Activated CD8-positive, alpha-beta T cell treated with anti-CD3 and anti-CD28 coated beads for 36 hours (primary cell): ENCODE results near the gene QSOX2. TPM values are rescaled to one million over a fixed set of nuclear protein-coding genes. Genes with fewer than 3 reads are reported as not detected.
"Not testable (repeated sequence)": the region's sequence is repeated elsewhere in the genome, so short reads cannot be mapped to it uniquely, and the experiment has no call there.

Experiments
- ATAC-seq: fragments of 200-7000 bp; cut with Tn5 transposase; one replicate; pipeline ENCODE4 v1.10.0; 2021; ENCODE audit warnings: mild to moderate bottlenecking, moderate library complexity
- CTCF ChIA-PET: fragments of 350-600 bp; sonication (Branson Sonifier 250); formaldehyde crosslinking; loops from one replicate; lab custom pipeline; 2021; ENCODE audit warnings: antibody characterized with exemption; lab: Charles Lee
- POLR2A ChIA-PET: fragments of 350-600 bp; sonication (Branson Sonifier 250); formaldehyde crosslinking; loops from one replicate; lab custom pipeline; 2021; ENCODE audit warnings: antibody characterized with exemption; lab: Charles Lee
- DNase-seq: peaks from one replicate; pipeline ENCODE4 v3.0.0-alpha.2; 2020
- H3K27ac Mint-ChIP-seq: one replicate; pipeline ENCODE4 v1.8.0; 2021; ENCODE audit warnings: mild to moderate bottlenecking, mixed read lengths
- H3K27me3 Mint-ChIP-seq: one replicate; pipeline ENCODE4 v1.8.0; 2021; ENCODE audit warnings: mixed read lengths
- H3K36me3 Mint-ChIP-seq: one replicate; pipeline ENCODE4 v1.8.0; 2021; ENCODE audit warnings: low read depth, mixed read lengths
- H3K4me1 Mint-ChIP-seq: one replicate; pipeline ENCODE4 v1.8.0; 2021; ENCODE audit warnings: low read depth, mixed read lengths
- H3K4me3 Mint-ChIP-seq: one replicate; pipeline ENCODE4 v1.8.0; 2021; ENCODE audit warnings: mild to moderate bottlenecking, moderate library complexity, mixed read lengths
- H3K9me3 Mint-ChIP-seq: one replicate; pipeline ENCODE4 v1.8.0; 2021; ENCODE audit warnings: mixed read lengths
- CTCF ChIP-seq: fragments of 200-600 bp; IDR thresholded peaks from one replicate; pipeline ENCODE4 v1.8.0; 2022; ENCODE audit warnings: antibody characterized with exemption, mild to moderate bottlenecking
- intact Hi-C: fragments of 100-400 bp; cut with micrococcal nuclease; formaldehyde crosslinking; loops from one replicate; pipeline ENCODE4 v1.10.0; 2022
- total RNA-seq, 2 experiments: library from RNA; stranded (reverse); gene quantifications; one replicate each; pipeline ENCODE4 v1.2.3, GENCODE V29; 2021

QSOX2 gene
- total RNA-seq, 2 experiments from 2014 or later, result 21.0 to 21.5 TPM

- Mint-ChIP-seq H3K36me3 (peaks cover 14% of the 10 kb centered on the region), H3K4me3 (no peak overlapping the region), H3K9me3 (no peaks in the 10 kb centered on the region), H3K4me1 (peaks cover 40% of the 10 kb centered on the region), H3K27ac (no peak overlapping the region), H3K27me3 (no peaks in the 10 kb centered on the region)
- DNase-seq (no peak), ATAC-seq (no peak)
- ChIA-PET CTCF (no interaction called here), POLR2A (no interaction called here)
- no peak for TF ChIP-seq CTCF
- intact Hi-C loops, result no loop called here
Measured at GRCh38 chr9:136237486-136238341, 7.9 kb downstream of the QSOX2 start.

GRCh38 chr9:136236471-136237410, 8.9 kb downstream of the QSOX2 start:
- H3K27ac Mint-ChIP-seq, ATAC-seq, H3K27me3 Mint-ChIP-seq, CTCF ChIA-PET, H3K4me3 Mint-ChIP-seq, DNase-seq, H3K9me3 Mint-ChIP-seq, intact Hi-C loops: not testable (repeated sequence)
- H3K36me3 Mint-ChIP-seq, result peaks cover 16% of the 10 kb centered on the region
- POLR2A ChIA-PET, result interaction anchor here (0.9 kb wide), 1 partner anchor 117 kb away, joined by 4 read pairs; no protein-coding TSS in a partner anchor
- peaks cover 39% of the 10 kb centered on the region for H3K4me1 Mint-ChIP-seq

- DNase-seq (no peak), ATAC-seq (no peak)
- Mint-ChIP-seq H3K4me1 (peaks cover 36% of the 10 kb centered on the region), H3K36me3 (peaks cover 18% of the 10 kb centered on the region), H3K27me3 (no peaks in the 10 kb centered on the region), H3K27ac (no peak overlapping the region), H3K9me3 (no peaks in the 10 kb centered on the region), H3K4me3 (no peak overlapping the region)
- no peak for TF ChIP-seq CTCF
- ChIA-PET CTCF (no interaction called here), POLR2A (interaction anchor here (0.9 kb wide), 1 partner anchor 116 kb away, joined by 4 read pairs; no protein-coding TSS in a partner anchor)
- intact Hi-C loops, result no loop called here
Measured at GRCh38 chr9:136235709-136236455, 9.7 kb downstream of the QSOX2 start.

GRCh38 chr9:136235171-136235570, 10.4 kb downstream of the QSOX2 start:
- no peak for DNase-seq
- no peaks in the 10 kb centered on the region for H3K9me3 Mint-ChIP-seq
- H3K4me3 Mint-ChIP-seq, result no peak overlapping the region
- ChIA-PET CTCF (no interaction called here), POLR2A (no interaction called here)
- intact Hi-C loops, result no loop called here
- H3K27ac Mint-ChIP-seq, result no peak overlapping the region
- H3K27me3 Mint-ChIP-seq, result no peaks in the 10 kb centered on the region
- TF ChIP-seq CTCF, result no peak
- peaks cover 36% of the 10 kb centered on the region for H3K4me1 Mint-ChIP-seq
- H3K36me3 Mint-ChIP-seq, result peaks cover 18% of the 10 kb centered on the region
- ATAC-seq, result no peak

GRCh38 chr9:136234597-136234996, 11.0 kb downstream of the QSOX2 start:
- H3K27ac Mint-ChIP-seq, result no peak overlapping the region
- DNase-seq (no peak), ATAC-seq (no peak)
- H3K4me3 Mint-ChIP-seq, result no peak overlapping the region
- intact Hi-C loops, result no loop called here
- no peaks in the 10 kb centered on the region for H3K9me3 Mint-ChIP-seq
- H3K4me1 Mint-ChIP-seq, result peaks cover 36% of the 10 kb centered on the region
- H3K27me3 Mint-ChIP-seq, result no peaks in the 10 kb centered on the region
- peaks cover 18% of the 10 kb centered on the region for H3K36me3 Mint-ChIP-seq
- ChIA-PET CTCF (no interaction called here), POLR2A (interaction anchor here (0.8 kb wide), 1 partner anchor 117 kb away, joined by 3 read pairs; no protein-coding TSS in a partner anchor)
- TF ChIP-seq CTCF, result no peak
